Osteocyte (in vitro differentiated cells): Measurements from ENCODE around the gene CHKA. TPM values are rescaled to one million over a fixed set of nuclear protein-coding genes. Genes with fewer than 3 reads are reported as not detected.

ENCODE experiments used
- DNase-seq: peaks from one replicate; pipeline ENCODE4 v3.0.0; 2021; ENCODE audit warnings: mixed read lengths; ENCODE audit not compliant: unreplicated experiment; ENCODE audit errors: extremely low spot score
- H3K27ac Mint-ChIP-seq: one replicate; pipeline ENCODE4 v1.8.0; 2021; ENCODE audit warnings: mild to moderate bottlenecking, mixed read lengths; ENCODE audit not compliant: unreplicated experiment
- H3K27me3 Mint-ChIP-seq: one replicate; pipeline ENCODE4 v1.8.0; 2021; ENCODE audit warnings: mixed read lengths; ENCODE audit not compliant: unreplicated experiment
- H3K36me3 Mint-ChIP-seq: one replicate; pipeline ENCODE4 v1.8.0; 2021; ENCODE audit warnings: mixed read lengths; ENCODE audit not compliant: unreplicated experiment
- H3K4me1 Mint-ChIP-seq: one replicate; pipeline ENCODE4 v1.8.0; 2021; ENCODE audit warnings: mixed read lengths; ENCODE audit not compliant: unreplicated experiment
- H3K4me3 Mint-ChIP-seq: one replicate; pipeline ENCODE4 v1.8.0; 2021; ENCODE audit warnings: mild to moderate bottlenecking, moderate library complexity, mixed read lengths; ENCODE audit not compliant: unreplicated experiment
- H3K9me3 Mint-ChIP-seq: one replicate; pipeline ENCODE4 v1.8.0; 2021; ENCODE audit warnings: mixed read lengths; ENCODE audit not compliant: unreplicated experiment
- total RNA-seq: library from RNA; stranded (reverse); gene quantifications from 2 replicates; pipeline ENCODE4 v1.2.1, GENCODE V29; 2021
- TF ChIP-seq, protein P1 (sequence below): fragments of 200-600 bp; sonication (generic); IDR thresholded peaks from 2 replicates; pipeline ENCODE4 v1.5.0; 2021; ENCODE audit warnings: antibody characterized with exemption, mild to moderate bottlenecking, moderate library complexity

The CHKA gene
- total RNA-seq, 1 donor from 2014 or later = 38.0 TPM

DNA sequence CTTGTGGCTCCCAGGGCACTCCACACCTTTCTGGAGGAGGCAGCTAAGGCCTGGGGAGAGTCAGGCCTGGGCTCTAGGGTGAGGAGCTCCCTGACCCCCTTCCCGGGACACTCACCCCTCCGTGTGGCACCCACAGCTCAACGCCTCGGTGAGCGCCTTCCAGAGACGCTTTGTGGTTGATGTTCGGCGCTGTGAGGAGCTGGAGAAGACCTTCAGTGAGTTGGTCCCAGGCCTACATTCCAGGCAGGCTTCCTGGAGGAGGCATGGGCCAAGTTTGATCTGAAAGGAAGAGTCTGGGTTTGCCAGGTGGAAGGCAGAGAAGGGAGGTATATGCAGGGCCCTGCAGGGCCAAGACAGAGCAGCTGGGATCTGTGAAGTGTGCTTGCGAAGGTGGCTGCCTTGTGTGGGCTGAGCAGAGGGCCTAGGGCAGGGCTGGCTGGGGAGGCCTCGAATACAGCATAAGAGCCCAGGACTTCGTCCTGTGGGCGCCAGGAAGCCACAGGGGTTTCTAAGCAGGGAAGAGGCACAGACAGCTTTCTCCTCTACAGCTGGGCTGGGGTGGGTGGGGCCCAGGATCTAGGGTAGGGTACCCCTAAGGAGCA, 79.5 kb downstream of the CHKA start:
- peak overlapping the region; percentile 80 for H3K27ac Mint-ChIP-seq

DNA sequence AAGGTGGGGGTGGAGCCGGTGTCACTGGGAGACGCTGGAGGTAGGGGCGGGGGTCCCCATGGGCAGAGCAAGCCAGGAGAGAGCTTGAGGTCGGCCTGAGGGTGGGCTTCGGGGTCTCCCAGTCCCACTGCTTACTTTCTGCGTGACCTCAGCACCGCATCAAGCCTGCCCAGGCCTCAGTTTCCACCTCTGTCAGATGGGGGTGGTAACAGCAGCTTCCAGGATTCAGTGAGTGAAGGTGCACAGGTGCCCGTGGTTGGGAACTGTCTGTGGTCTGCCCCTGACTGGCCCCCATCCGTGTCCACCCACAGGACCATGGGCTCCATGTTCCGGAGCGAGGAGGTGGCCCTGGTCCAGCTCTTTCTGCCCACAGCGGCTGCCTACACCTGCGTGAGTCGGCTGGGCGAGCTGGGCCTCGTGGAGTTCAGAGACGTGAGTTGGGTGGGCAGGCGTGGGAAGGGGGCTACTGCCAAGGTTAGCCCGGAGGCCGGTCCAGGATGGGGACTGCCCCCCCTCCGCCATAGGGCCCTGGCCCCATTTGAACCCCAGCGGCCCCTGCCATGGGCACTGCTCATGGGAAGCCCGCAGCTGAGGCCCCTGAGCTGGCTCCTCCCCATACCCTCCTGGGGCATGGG, 80.1 kb downstream of the CHKA start:
- no peak overlapping the region for H3K4me3 Mint-ChIP-seq
- H3K9me3 Mint-ChIP-seq = no peaks in the 10 kb centered on the region
- no peaks in the 10 kb centered on the region for H3K27me3 Mint-ChIP-seq
- H3K27ac Mint-ChIP-seq = peak overlapping the region; percentile 84
- DNase-seq = no peak
- H3K36me3 Mint-ChIP-seq = peaks cover 2% of the 10 kb centered on the region
- peaks cover 38% of the 10 kb centered on the region for H3K4me1 Mint-ChIP-seq
- TF ChIP-seq, protein P1, sequence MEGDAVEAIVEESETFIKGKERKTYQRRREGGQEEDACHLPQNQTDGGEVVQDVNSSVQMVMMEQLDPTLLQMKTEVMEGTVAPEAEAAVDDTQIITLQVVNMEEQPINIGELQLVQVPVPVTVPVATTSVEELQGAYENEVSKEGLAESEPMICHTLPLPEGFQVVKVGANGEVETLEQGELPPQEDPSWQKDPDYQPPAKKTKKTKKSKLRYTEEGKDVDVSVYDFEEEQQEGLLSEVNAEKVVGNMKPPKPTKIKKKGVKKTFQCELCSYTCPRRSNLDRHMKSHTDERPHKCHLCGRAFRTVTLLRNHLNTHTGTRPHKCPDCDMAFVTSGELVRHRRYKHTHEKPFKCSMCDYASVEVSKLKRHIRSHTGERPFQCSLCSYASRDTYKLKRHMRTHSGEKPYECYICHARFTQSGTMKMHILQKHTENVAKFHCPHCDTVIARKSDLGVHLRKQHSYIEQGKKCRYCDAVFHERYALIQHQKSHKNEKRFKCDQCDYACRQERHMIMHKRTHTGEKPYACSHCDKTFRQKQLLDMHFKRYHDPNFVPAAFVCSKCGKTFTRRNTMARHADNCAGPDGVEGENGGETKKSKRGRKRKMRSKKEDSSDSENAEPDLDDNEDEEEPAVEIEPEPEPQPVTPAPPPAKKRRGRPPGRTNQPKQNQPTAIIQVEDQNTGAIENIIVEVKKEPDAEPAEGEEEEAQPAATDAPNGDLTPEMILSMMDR = no peak

More for the DNA sequence above, 79.5 kb downstream of the CHKA start:
- no peaks in the 10 kb centered on the region for H3K9me3 Mint-ChIP-seq
- no peaks in the 10 kb centered on the region for H3K27me3 Mint-ChIP-seq
- TF ChIP-seq, protein P1 = no peak
- H3K4me1 Mint-ChIP-seq = peaks cover 38% of the 10 kb centered on the region
- peak overlapping the region; percentile 6 for H3K4me3 Mint-ChIP-seq
- no peak for DNase-seq
- peaks cover 1% of the 10 kb centered on the region for H3K36me3 Mint-ChIP-seq

DNA sequence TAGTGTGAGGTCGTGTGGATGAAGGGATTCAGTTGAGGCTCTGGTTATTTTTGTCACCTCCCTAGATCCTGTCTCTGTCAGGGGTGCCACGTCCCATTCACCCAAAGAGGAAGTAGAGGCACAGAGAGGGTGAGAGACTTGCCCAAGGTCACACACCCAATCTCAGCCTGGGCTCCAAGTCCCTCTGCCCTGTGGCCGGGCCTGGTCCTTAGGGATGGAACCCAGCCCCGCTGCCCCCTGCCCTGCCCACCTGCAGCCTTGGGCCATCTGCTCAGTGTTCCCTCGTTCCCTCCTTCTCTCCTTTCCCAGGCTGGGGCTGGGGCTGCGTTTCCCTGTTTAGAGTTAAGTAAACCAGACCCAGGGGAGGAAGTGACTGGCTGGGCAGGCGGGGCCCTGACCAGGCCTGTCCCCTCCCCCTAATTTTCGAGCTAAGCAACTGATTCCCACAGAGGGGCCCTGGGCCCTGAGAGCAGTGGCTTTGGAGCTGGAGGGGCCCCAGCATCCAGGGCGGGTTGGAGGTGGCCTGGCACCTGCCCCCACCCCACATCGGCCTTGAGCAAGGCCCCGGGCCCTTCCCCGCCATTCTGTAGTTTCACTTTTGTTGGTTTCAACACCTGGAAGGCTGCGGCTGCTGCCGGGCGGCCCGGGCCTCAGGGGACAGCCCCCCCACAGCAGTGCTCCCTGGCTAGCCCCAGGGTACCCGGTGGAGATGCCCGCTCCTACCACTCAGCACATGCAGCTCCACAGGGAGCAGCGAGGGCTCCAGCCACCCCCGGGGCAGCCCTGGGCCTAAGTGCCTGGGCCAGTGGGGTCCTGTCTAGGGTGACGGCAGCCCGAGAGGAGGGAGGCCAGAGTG, 80.9 kb downstream of the CHKA start:
- Mint-ChIP-seq H3K27ac (peak overlapping the region; percentile 84), H3K36me3 (peaks cover 2% of the 10 kb centered on the region), H3K27me3 (no peaks in the 10 kb centered on the region), H3K4me1 (peaks cover 38% of the 10 kb centered on the region), H3K9me3 (no peaks in the 10 kb centered on the region), H3K4me3 (peak overlapping the region; percentile 72)
- DNase-seq = peak; percentile 85
- TF ChIP-seq, protein P1 = no peak

- no peak for DNase-seq
- H3K4me1 Mint-ChIP-seq = peaks cover 38% of the 10 kb centered on the region
- TF ChIP-seq, protein P1 = no peak
- H3K4me3 Mint-ChIP-seq = peak overlapping the region; percentile 72
- H3K27me3 Mint-ChIP-seq = no peaks in the 10 kb centered on the region
- no peaks in the 10 kb centered on the region for H3K9me3 Mint-ChIP-seq
- peaks cover 2% of the 10 kb centered on the region for H3K36me3 Mint-ChIP-seq
- peak overlapping the region; percentile 84 for H3K27ac Mint-ChIP-seq
Measured at GRCh38 chr11:68039526-68040086, 81.6 kb downstream of the CHKA start.
